HT-29 (cell line): Measurements from ENCODE around the gene ZSWIM9. TPM values are rescaled to one million over a fixed set of nuclear protein-coding genes. Genes with fewer than 3 reads are reported as not detected.
"Not testable (repeated sequence)": the region's sequence is repeated elsewhere in the genome, so short reads cannot be mapped to it uniquely, and the experiment has no call there.

Experiments
- DNase-seq: peaks from one replicate; pipeline ENCODE4 v3.0.0-alpha.2; 2015; ENCODE audit warnings: low spot score
- total RNA-seq: library from RNA; depleted of rRNA; stranded (reverse); fragments of >200 nt; shearing (Covaris generic); gene quantifications from 2 replicates; pipeline ENCODE4 v1.2.3, GENCODE V29; 2014; rRNA removed

ZSWIM9 gene
- total RNA-seq, 1 experiment from 2014 or later, result 7.5 TPM

- no peak for DNase-seq
Observed at GRCh38 chr19:48213959-48214358, 43.5 kb downstream of the ZSWIM9 start.

GRCh38 chr19:48216933-48217332 lies 46.5 kb downstream of the ZSWIM9 start:
- DNase-seq, result no peak

- DNase-seq, result no peak
Observed at GRCh38 chr19:48218997-48219396, 48.5 kb downstream of the ZSWIM9 start.

- DNase-seq, result not testable (repeated sequence)
Observed at GRCh38 chr19:48220784-48221183, 50.3 kb downstream of the ZSWIM9 start.

- DNase-seq, result no peak
Observed at GRCh38 chr19:48221628-48222027, 51.1 kb downstream of the ZSWIM9 start.

- DNase-seq, result no peak
Observed at GRCh38 chr19:48230555-48231129, 60.2 kb downstream of the ZSWIM9 start.

- DNase-seq, result no peak
Observed at GRCh38 chr19:48237057-48237456, 66.6 kb downstream of the ZSWIM9 start.

- DNase-seq, result no peak
Observed at GRCh38 chr19:48239120-48239519, 68.6 kb downstream of the ZSWIM9 start.

GRCh38 chr19:48239582-48240141 lies 69.2 kb downstream of the ZSWIM9 start:
- no peak for DNase-seq

- not testable (repeated sequence) for DNase-seq
Observed at GRCh38 chr19:48241771-48242170, 71.3 kb downstream of the ZSWIM9 start.

GRCh38 chr19:48244281-48244680 lies 73.8 kb downstream of the ZSWIM9 start:
- no peak for DNase-seq

GRCh38 chr19:48246101-48246500 lies 75.6 kb downstream of the ZSWIM9 start:
- no peak for DNase-seq

GRCh38 chr19:48247212-48247611 lies 76.7 kb downstream of the ZSWIM9 start:
- DNase-seq, result no peak

Other genes with a start within 250 kb of the ZSWIM9 start
- not detected in 2 replicates for gene BSPH1, start 178.5 kb upstream of the ZSWIM9 start, total RNA-seq
- not detected in 2 replicates for gene ELSPBP1, start 176.0 kb upstream of the ZSWIM9 start, total RNA-seq
- gene CABP5, start 126.6 kb upstream of the ZSWIM9 start, total RNA-seq, result not detected in 2 replicates
- gene PLA2G4C, start 59.9 kb upstream of the ZSWIM9 start, total RNA-seq, result 1.8 TPM in 1 of 2 replicates, not detected in the other
- gene LIG1, start 336 bp upstream of the ZSWIM9 start, total RNA-seq, result 174 and 182 TPM in 2 replicates
- 7.8 and 8.2 TPM in 2 replicates for gene CARD8, start 85.2 kb downstream of the ZSWIM9 start, total RNA-seq
- gene ZNF114, start 99.4 kb downstream of the ZSWIM9 start, total RNA-seq, result not detected in 2 replicates
- 3.1 TPM in 1 of 2 replicates, not detected in the other for gene EMP3, start 154.9 kb downstream of the ZSWIM9 start, total RNA-seq
- 12.7 and 14.7 TPM in 2 replicates for gene TMEM143, start 193.3 kb downstream of the ZSWIM9 start, total RNA-seq
- gene SYNGR4, start 193.7 kb downstream of the ZSWIM9 start, total RNA-seq, result 0.34 and 1.2 TPM in 2 replicates
- 150 and 189 TPM in 2 replicates for gene KDELR1, start 220.9 kb downstream of the ZSWIM9 start, total RNA-seq
- gene GRIN2D, start 223.0 kb downstream of the ZSWIM9 start, total RNA-seq, result 10.7 and 12.6 TPM in 2 replicates